Measurements from ENCODE around the gene KIFC3. TPM values are rescaled to one million over a fixed set of nuclear protein-coding genes. Genes with fewer than 3 reads are reported as not detected.

Gene KIFC3
- total RNA-seq, 1 donor from 2014 or later: 15.4 TPM

DNA sequence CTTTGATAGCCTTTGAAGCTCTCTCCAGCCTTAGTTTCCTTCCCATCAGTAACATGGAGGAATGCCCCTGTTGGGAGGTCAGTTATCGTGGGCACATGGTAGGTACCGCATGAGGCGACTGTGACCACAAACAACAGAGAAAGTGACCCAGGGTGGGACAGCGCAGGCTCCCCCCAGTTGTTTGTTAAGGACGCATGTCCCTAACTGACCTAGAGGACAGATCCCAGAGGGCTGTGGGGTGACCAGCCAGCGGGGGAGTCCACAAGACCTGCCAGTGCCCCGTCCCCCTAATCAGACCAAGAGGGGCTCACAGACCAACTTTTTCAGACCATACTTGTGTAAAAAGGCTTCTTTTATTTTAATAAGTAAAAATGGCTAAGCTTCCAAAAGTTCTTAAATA lies 44.4 kb downstream of the KIFC3 start:
- peaks cover 13% of the 10 kb centered on the region for H3K36me3 Mint-ChIP-seq (ENCODE audit: low read depth, unreplicated experiment)
- no peak overlapping the region for H3K27ac Mint-ChIP-seq (ENCODE audit: unreplicated experiment)
- H3K4me3 Mint-ChIP-seq (ENCODE audit: unreplicated experiment): no peak overlapping the region
- H3K4me1 Mint-ChIP-seq (ENCODE audit: unreplicated experiment): no peaks in the 10 kb centered on the region
- TF ChIP-seq, protein P1, sequence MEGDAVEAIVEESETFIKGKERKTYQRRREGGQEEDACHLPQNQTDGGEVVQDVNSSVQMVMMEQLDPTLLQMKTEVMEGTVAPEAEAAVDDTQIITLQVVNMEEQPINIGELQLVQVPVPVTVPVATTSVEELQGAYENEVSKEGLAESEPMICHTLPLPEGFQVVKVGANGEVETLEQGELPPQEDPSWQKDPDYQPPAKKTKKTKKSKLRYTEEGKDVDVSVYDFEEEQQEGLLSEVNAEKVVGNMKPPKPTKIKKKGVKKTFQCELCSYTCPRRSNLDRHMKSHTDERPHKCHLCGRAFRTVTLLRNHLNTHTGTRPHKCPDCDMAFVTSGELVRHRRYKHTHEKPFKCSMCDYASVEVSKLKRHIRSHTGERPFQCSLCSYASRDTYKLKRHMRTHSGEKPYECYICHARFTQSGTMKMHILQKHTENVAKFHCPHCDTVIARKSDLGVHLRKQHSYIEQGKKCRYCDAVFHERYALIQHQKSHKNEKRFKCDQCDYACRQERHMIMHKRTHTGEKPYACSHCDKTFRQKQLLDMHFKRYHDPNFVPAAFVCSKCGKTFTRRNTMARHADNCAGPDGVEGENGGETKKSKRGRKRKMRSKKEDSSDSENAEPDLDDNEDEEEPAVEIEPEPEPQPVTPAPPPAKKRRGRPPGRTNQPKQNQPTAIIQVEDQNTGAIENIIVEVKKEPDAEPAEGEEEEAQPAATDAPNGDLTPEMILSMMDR (IDR thresholded peaks at IDR 0.05; ENCODE audit: unreplicated experiment): no peak
- no peak for DNase-seq (ENCODE audit: low spot score)
- H3K9me3 Mint-ChIP-seq (ENCODE audit: unreplicated experiment): no peaks in the 10 kb centered on the region
- H3K27me3 Mint-ChIP-seq (ENCODE audit: unreplicated experiment): peaks cover 12% of the 10 kb centered on the region

DNA sequence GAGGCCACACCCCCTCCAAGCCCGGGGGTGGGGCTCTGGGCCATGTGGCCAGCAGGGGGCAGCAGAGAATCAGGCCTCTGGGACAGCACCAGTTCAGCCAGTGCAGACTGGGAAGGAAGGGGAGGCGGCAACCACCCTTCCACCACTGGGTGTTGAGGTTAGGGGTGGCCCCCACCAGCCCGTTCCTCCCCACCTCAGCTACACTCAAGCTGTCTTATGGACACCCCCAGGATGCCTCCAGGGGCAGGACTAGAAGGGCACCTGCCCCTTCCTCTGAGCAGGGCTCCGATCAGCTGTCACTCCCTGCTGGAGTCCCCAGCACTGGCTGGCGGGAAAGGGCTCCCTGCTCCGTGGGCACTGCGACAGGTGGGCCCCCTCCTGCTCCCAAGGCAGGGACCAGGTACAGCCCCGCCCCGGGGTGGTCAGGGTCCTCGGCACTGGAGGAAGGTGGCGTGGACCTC lies 44.9 kb downstream of the KIFC3 start:
- H3K27ac Mint-ChIP-seq (ENCODE audit: unreplicated experiment): no peak overlapping the region
- no peak overlapping the region for H3K4me3 Mint-ChIP-seq (ENCODE audit: unreplicated experiment)
- TF ChIP-seq, protein P1 (IDR thresholded peaks at IDR 0.05; ENCODE audit: unreplicated experiment): peak; percentile 93
- no peaks in the 10 kb centered on the region for H3K4me1 Mint-ChIP-seq (ENCODE audit: unreplicated experiment)
- no peaks in the 10 kb centered on the region for H3K9me3 Mint-ChIP-seq (ENCODE audit: unreplicated experiment)
- peak; percentile 93 for DNase-seq (ENCODE audit: low spot score)
- peaks cover 13% of the 10 kb centered on the region for H3K36me3 Mint-ChIP-seq (ENCODE audit: low read depth, unreplicated experiment)
- peaks cover 12% of the 10 kb centered on the region for H3K27me3 Mint-ChIP-seq (ENCODE audit: unreplicated experiment)

DNA sequence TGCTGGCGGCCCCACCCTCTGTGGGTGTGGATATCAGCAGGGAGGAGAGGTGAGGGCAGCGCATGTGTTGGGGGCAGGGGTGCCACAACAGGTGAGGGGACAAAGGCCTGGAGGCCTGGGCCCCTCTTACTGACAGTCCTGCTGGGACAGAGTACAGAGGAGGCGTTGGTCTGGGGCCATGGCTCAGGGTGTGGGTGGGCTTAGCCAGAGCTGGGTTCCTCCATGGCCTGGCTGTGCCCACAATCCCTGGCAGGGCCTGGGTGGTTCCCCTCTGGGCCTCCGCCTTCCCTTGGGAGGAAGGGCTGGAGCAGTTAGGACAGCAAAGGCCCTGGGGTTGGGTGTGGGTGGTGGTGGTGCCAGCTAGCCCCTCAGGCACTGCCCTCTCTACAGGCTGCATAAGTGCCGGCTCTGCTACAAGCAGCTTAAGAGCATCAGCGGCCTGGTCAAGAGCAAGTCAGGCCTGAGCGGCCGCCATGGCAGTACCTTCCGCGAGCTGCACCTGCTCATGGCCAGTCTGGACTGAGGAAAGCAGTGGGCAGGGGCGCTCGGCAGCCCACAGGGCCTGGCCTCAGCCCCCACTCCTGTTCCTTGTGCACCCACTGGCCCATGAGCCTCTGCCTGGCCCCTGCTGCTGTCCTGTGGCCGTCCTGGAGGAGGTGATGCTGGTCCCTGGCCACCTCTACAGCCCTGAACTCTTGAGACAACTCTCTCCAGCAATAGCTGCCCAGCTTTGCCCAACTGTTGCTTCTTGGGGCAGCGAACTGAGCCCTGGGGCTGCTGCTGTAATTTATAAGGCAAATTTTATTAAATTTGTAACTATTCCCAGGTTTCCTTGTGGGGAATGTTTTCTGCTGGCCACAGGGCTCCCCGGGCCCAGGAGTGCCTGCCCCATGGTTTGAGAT lies 45.6 kb downstream of the KIFC3 start:
- H3K4me3 Mint-ChIP-seq (ENCODE audit: unreplicated experiment): no peak overlapping the region
- TF ChIP-seq, protein P1 (IDR thresholded peaks at IDR 0.05; ENCODE audit: unreplicated experiment): no peak
- no peaks in the 10 kb centered on the region for H3K4me1 Mint-ChIP-seq (ENCODE audit: unreplicated experiment)
- H3K9me3 Mint-ChIP-seq (ENCODE audit: unreplicated experiment): no peaks in the 10 kb centered on the region
- H3K27me3 Mint-ChIP-seq (ENCODE audit: unreplicated experiment): peaks cover 12% of the 10 kb centered on the region
- H3K27ac Mint-ChIP-seq (ENCODE audit: unreplicated experiment): no peak overlapping the region
- no peak for DNase-seq (ENCODE audit: low spot score)
- H3K36me3 Mint-ChIP-seq (ENCODE audit: low read depth, unreplicated experiment): peaks cover 13% of the 10 kb centered on the region

DNA sequence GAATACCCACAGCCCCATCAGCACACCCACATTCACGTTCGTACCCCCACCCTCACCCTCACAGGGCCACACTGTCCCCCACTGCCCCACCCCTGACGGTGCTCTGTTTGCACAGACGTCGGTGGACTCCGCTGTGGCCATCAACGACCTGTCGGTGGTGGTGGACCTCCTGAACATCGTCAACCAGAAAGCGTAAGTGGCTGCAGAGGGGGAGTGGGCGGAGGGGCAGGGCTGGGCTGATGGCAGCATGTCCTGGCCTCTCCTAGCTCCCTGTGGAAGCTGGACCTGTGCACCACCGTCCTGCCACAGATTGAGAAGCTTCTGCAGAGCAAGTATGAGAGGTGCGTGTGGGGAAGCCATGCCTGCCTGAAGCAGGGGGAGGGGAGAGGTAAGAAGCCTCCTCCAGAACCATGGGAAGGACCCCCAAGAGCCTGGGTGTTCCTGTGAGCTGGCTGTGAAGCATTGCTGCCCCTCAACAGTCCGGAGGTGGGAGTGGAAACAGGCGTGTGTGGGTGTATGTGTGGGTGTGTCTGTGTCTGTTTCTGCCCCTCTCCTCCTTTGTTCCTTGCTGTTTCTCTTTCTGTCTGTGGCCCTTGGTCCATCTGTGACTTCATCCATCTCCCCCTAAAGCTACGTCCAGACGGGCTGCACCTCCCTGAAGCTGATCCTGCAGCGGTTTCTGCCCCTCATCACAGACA lies 46.4 kb downstream of the KIFC3 start:
- Mint-ChIP-seq H3K27me3 (ENCODE audit: unreplicated experiment) (peaks cover 12% of the 10 kb centered on the region), H3K4me1 (ENCODE audit: unreplicated experiment) (no peaks in the 10 kb centered on the region), H3K27ac (ENCODE audit: unreplicated experiment) (no peak overlapping the region), H3K36me3 (ENCODE audit: low read depth, unreplicated experiment) (peaks cover 18% of the 10 kb centered on the region), H3K9me3 (ENCODE audit: unreplicated experiment) (no peaks in the 10 kb centered on the region), H3K4me3 (ENCODE audit: unreplicated experiment) (no peak overlapping the region)
- TF ChIP-seq, protein P1 (IDR thresholded peaks at IDR 0.05; ENCODE audit: unreplicated experiment): no peak
- no peak for DNase-seq (ENCODE audit: low spot score)

Data from endothelial cell (in vitro differentiated cells).